Lower lobe of right lung (tissue), 2 donors: ENCODE measurements around the gene FAM9A. TPM values are rescaled to one million over a fixed set of nuclear protein-coding genes. Genes with fewer than 3 reads are reported as not detected.

Experiments used
- ATAC-seq, 2 donors: fragments of 200-7000 bp; cut with Tn5 transposase; one replicate each; pipeline ENCODE4 v1.9.1; 2020 to 2022; ENCODE audit warnings: mild to moderate bottlenecking in 2 of 2, moderate library complexity in 2 of 2
- DNase-seq: peaks from one replicate; pipeline ENCODE4 v3.0.0-alpha.2; 2020
- H3K27ac ChIP-seq: fragments of 200-600 bp; one replicate; pipeline ENCODE4 v1.8.0; 2022
- H3K27me3 ChIP-seq: fragments of 200-600 bp; one replicate; pipeline ENCODE4 v1.8.0; 2022; ENCODE audit warnings: low read depth
- H3K36me3 ChIP-seq: fragments of 200-600 bp; one replicate; pipeline ENCODE4 v1.8.0; 2022; ENCODE audit warnings: mild to moderate bottlenecking
- H3K4me1 ChIP-seq: fragments of 200-600 bp; one replicate; pipeline ENCODE4 v1.8.0; 2022
- H3K4me3 ChIP-seq: fragments of 200-600 bp; one replicate; pipeline ENCODE4 v1.8.0; 2022; ENCODE audit warnings: mild to moderate bottlenecking
- H3K9me3 ChIP-seq: fragments of 200-600 bp; one replicate; pipeline ENCODE4 v1.8.0; 2022
- intact Hi-C: fragments of 100-400 bp; cut with DNase I; formaldehyde crosslinking; loops from one replicate; pipeline ENCODE4 v1.11.0; 2022
- total RNA-seq: library from RNA; stranded (reverse); fragmentation: NEBNext Ultra II Directional; extraction: Animal tissue kit (Norgen Biotek cat#: 25700); gene quantifications from one replicate; pipeline ENCODE4 v1.2.1, GENCODE V29; 2021
- TF ChIP-seq, protein P1 (sequence below): fragments of 200-600 bp; IDR thresholded peaks from one replicate; pipeline ENCODE4 v1.8.0; 2022; ENCODE audit warnings: antibody characterized with exemption, mild to moderate bottlenecking
- donor health status: DM: no; HTN: yes; CAD: no; lungs with severe emphysema.

Gene FAM9A
- total RNA-seq, 1 donor from 2014 or later: not detected

- no peak for ATAC-seq
- Histone ChIP-seq H3K9me3 (no peaks in the 10 kb centered on the region), H3K4me1 (no peaks in the 10 kb centered on the region), H3K4me3 (no peak overlapping the region), H3K36me3 (no peaks in the 10 kb centered on the region), H3K27ac (no peak overlapping the region), H3K27me3 (no peaks in the 10 kb centered on the region)
- intact Hi-C loops: no loop called here
- TF ChIP-seq, protein P1, sequence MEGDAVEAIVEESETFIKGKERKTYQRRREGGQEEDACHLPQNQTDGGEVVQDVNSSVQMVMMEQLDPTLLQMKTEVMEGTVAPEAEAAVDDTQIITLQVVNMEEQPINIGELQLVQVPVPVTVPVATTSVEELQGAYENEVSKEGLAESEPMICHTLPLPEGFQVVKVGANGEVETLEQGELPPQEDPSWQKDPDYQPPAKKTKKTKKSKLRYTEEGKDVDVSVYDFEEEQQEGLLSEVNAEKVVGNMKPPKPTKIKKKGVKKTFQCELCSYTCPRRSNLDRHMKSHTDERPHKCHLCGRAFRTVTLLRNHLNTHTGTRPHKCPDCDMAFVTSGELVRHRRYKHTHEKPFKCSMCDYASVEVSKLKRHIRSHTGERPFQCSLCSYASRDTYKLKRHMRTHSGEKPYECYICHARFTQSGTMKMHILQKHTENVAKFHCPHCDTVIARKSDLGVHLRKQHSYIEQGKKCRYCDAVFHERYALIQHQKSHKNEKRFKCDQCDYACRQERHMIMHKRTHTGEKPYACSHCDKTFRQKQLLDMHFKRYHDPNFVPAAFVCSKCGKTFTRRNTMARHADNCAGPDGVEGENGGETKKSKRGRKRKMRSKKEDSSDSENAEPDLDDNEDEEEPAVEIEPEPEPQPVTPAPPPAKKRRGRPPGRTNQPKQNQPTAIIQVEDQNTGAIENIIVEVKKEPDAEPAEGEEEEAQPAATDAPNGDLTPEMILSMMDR: no peak
- no peak for DNase-seq
Measured at GRCh38 chrX:8848441-8848840, 47.3 kb upstream of the FAM9A start.

GRCh38 chrX:8847360-8847759, 46.2 kb upstream of the FAM9A start:
- TF ChIP-seq, protein P1: no peak
- Histone ChIP-seq H3K4me3 (no peak overlapping the region), H3K27ac (no peak overlapping the region), H3K4me1 (no peaks in the 10 kb centered on the region), H3K27me3 (no peaks in the 10 kb centered on the region), H3K36me3 (no peaks in the 10 kb centered on the region), H3K9me3 (no peaks in the 10 kb centered on the region)
- intact Hi-C loops: no loop called here
- ATAC-seq (no peak), DNase-seq (no peak)

- TF ChIP-seq, protein P1: no peak
- ATAC-seq (no peak), DNase-seq (no peak)
- H3K4me1 ChIP-seq: no peaks in the 10 kb centered on the region
- H3K27me3 ChIP-seq: no peaks in the 10 kb centered on the region
- no peak overlapping the region for H3K4me3 ChIP-seq
- no peak overlapping the region for H3K27ac ChIP-seq
- intact Hi-C loops: no loop called here
- H3K9me3 ChIP-seq: no peaks in the 10 kb centered on the region
- no peaks in the 10 kb centered on the region for H3K36me3 ChIP-seq
Measured at GRCh38 chrX:8846266-8846665, 45.1 kb upstream of the FAM9A start.

- no peak overlapping the region for H3K27ac ChIP-seq
- no peaks in the 10 kb centered on the region for H3K36me3 ChIP-seq
- H3K9me3 ChIP-seq: no peaks in the 10 kb centered on the region
- no peaks in the 10 kb centered on the region for H3K4me1 ChIP-seq
- DNase-seq: no peak
- no peaks in the 10 kb centered on the region for H3K27me3 ChIP-seq
- TF ChIP-seq, protein P1: no peak
- no peak for ATAC-seq
- intact Hi-C loops: no loop called here
- no peak overlapping the region for H3K4me3 ChIP-seq
Measured at GRCh38 chrX:8845469-8845868, 44.3 kb upstream of the FAM9A start.

GRCh38 chrX:8845060-8845459, 43.9 kb upstream of the FAM9A start:
- no peaks in the 10 kb centered on the region for H3K36me3 ChIP-seq
- intact Hi-C loops: no loop called here
- TF ChIP-seq, protein P1: no peak
- no peak overlapping the region for H3K4me3 ChIP-seq
- no peak for ATAC-seq
- H3K9me3 ChIP-seq: no peaks in the 10 kb centered on the region
- H3K4me1 ChIP-seq: no peaks in the 10 kb centered on the region
- H3K27ac ChIP-seq: no peak overlapping the region
- H3K27me3 ChIP-seq: no peaks in the 10 kb centered on the region
- no peak for DNase-seq

DNA sequence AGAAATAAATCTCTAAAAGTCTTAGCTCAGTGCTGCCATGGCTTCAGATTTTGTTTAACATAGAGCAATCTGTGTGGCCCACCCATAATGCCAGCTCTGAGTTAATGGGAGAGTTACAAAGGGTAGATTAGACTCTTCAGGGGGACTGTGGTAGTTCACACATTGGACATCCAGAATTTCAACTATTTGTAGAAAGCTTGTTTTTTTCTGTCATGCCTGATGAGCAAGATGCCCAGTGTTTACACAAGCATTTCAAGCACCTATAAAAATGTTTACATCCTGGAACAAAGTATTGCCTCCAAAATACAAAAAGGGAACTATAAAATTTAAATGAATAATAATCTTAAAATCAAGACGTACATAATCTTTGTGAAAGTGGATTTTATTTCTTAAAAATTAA, 43.0 kb upstream of the FAM9A start:
- Histone ChIP-seq H3K36me3 (no peaks in the 10 kb centered on the region), H3K4me3 (no peak overlapping the region), H3K27me3 (no peaks in the 10 kb centered on the region), H3K4me1 (no peaks in the 10 kb centered on the region), H3K9me3 (no peaks in the 10 kb centered on the region), H3K27ac (no peak overlapping the region)
- TF ChIP-seq, protein P1: no peak
- ATAC-seq (no peak), DNase-seq (no peak)
- intact Hi-C loops: no loop called here
